Stimulated activated CD8-positive, alpha-beta memory T cell treated with anti-CD3 and anti-CD28 coated beads, Interleukin-4, amount 100 ng/mL, for 4 hours (primary cell): ENCODE results near the gene GRP.

Experiments used
- DNase-seq, 2 donors: peaks; one replicate each; pipeline ENCODE4 v3.0.0-alpha.2; 2020; ENCODE audit warnings: low read depth in 2 of 2, low spot score in 1 of 2

Gene GRP

DNA sequence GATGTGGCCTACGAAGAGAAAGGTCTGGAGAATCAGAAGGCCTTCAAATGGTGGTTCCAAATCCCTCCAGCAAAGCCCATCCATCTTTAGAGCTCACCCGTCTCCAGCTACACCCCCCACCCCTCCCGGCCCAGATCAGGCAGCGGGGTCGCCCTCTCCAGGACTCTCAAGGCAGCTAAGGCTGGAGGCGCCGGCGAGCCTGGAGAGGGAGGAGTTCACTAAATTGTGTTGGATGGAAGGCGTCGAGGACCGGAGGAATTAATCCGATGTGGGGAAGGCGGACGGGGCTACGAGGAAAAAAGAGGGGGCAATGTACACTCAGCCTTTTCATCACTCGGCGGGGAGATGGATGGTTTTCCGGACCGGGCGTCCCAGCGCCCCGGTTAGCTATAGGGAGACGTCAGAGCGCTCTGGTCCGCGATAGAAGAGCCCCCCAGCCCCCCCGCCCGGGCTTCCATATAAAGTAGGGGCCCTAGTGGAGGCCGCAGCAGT is at the start of gene GRP:
GRP (plus strand) TSS at position 487 of the 492 bp plus-strand sequence. CDS start 108 bp downstream, outside the sequence.
- no peak for DNase-seq

- DNase-seq = no peak
Measured at GRCh38 chr18:59172664-59173249, 47.2 kb upstream of the GRP start.

DNA sequence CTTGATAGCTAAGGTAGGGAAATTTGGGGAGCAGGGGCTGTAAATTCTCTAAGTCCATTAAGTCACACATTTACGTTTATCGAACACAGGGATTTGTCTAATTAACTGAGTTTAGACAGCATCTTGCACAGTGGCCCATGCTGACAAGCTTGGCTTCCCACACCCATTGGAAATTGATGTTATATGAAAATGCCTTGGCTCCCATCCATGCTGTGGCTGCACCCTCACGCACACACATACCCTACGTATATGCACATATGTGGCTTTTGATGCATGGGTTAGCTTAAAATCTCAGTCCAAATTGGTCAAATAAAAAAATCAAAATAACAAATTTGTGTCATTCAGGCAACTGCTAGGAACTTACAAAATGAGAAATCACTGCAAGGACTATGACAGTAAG is 42.5 kb upstream of the GRP start:
- no peak for DNase-seq

DNA sequence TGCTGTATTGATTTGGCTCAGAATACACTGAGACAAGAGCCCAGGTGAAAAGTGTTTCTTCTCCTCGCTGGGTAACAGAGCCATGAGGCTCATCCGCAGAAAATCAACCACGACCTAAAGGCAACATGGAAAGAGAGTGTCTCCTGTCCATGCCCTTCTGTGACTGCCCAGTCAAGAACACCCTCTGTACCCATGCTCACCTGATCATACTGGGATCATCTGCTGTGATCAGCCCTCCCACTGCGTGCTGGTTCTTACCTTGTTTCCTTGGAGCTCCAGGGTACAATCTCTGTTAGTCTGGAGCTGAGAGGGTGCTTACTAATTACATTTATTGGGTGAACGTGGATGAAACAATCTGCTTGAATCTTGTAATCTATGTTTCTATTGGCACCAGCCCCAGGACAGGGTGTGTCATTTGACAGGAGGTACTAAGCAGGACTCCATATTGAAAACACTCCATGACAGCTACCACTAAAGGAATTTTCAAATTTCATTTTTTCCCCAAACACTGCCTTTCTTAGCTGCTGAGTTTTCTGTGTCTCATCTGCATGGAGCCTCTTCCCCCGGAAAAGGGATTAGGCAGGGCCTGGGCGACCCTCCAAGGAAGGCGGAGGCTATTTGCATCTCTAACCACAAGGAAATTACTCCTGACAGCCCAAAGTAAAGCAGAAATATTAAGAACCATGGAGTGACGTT is 39.7 kb upstream of the GRP start:
- no peak for DNase-seq

GRCh38 chr18:59182673-59183072 is 37.3 kb upstream of the GRP start:
- DNase-seq = no peak

DNA sequence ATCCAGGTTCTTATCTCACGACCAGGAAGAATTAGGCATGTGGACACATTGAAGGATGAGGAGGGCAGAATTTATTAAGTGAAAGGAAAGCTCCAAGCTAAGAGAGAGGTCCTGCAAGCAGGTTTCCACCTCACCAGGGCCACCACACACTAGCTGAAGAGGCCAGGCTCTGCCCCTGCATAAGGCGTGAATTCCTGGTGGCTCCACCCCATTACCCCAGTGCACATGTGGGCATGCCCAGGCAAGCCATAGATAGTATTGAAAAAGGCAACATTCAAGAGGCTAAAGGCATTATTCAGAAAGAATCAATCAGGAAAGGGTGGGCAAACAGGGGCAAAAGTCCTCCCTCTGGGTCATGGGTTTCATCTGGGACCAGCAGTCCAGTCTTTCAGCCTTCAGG is 30.9 kb upstream of the GRP start:
- DNase-seq = no peak

DNA sequence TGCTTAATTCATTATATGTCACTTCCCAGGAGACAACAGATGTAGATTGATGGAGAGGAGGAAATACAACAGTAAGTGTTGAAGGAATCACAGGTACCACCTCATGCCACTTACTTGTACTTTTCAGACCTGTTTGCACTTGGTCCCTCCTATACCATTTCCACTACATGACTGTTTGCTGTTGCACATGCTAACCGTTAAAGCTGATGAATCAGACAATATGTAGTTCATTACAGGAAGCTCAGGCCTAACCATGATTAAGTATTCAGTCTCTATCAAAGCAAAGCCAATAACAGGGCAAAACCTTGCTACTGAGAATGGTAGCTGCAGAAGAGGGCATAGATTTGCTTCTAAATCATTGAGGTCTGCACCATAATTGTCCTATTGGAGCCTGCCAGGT is 30.2 kb upstream of the GRP start:
- no peak for DNase-seq

GRCh38 chr18:59196161-59196725 is 23.7 kb upstream of the GRP start:
- DNase-seq = no peak

DNA sequence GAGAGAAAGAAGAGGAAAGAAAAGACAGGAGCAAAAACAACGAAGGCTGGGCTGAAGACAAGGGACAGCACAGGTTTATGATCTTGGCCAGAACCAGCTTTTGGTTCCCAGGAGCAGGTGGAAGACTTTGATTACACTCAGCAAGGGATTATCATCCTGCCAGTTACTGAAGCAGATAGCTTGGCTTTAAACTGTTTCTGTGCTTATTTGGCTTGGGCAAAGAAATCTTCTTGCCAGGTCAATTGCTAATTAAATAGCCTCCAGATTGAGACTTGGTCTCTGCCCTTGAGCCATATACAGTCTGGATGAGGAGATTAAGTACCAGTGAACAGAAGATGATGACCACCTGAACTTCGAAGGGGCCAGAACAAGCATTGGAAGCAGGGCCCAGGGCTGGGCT is 22.3 kb upstream of the GRP start:
- no peak for DNase-seq

DNA sequence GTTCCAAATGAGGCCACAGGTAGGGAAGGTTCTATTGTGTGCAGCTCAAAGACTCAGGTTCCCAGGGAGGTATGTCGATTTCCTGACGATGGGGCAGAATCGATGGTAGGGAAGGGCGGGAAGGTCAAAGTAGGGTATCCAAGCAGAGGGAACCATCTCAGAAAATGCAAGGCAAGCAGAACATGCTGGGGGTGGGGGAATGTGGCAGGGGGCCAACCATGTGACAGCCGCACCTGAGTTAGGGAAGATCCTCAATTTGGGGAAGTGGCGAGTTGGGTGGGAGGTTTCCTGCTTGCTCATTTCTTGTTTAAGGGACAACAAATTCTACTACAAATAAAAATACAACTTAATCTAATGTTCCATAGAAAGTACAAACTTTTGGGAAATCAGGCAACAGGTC is 21.7 kb upstream of the GRP start:
- no peak for DNase-seq

DNA sequence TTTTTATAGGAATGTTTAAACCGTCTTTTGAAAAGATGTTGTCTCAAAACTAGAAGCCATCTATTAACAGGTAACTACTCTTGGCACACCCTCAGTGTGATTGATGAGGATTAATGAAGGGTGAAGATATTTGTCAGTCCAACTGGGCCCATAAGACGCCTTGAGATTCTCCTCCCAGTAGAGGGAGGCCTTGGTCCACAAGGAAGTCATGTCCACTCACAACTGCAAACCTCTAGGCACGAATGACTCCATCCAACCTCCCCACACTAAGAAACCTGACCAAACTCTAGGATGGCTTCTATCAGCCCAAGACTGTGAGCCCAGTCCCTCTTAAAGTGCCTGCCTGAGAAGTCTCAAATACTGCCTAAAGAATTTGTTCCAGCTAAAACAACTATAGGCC is 19.2 kb upstream of the GRP start:
- DNase-seq = no peak

- no peak for DNase-seq
Measured at GRCh38 chr18:59202258-59202820, 17.6 kb upstream of the GRP start.

GRCh38 chr18:59207506-59207905 is 12.5 kb upstream of the GRP start:
- DNase-seq = no peak

- no peak for DNase-seq
Measured at GRCh38 chr18:59208602-59209125, 11.3 kb upstream of the GRP start.

DNA sequence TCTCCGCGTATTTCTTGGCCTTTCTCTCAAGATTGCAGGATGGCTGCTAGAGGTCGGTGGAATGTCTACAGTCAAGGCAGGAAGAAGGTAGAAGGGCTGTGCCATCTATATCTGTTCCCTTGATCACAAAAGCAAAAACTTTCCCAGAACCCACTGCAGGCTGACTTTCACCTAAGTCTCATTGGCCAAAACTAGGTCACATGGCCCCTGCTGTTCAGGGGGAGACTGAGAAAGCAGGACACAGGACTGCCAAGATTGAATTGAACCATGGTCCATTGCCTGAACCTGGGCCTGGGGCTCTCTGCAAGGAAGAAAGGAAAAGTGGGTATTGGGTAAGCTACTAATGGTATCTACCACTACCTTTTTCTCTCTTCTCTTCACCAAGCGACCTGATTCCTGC is 9.7 kb upstream of the GRP start:
- no peak for DNase-seq

DNA sequence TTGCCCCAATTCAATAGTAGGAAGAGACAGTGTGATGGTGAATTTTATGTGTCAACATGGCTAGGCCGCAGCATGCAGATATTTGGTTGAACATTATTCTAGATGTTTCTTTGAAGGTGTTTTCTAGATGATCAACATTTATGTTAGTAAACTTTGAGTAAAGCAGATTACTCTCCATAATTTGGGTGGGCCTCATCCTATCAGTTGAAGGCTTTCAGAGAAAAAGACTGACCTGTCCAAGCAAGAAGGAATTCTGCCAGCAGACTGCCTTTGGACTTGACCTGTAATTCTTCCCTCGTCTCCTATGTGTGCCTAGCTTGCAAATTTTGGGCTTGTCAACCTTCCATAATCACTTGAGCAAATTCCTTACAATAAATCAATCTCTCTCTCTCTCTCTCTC is 8.3 kb upstream of the GRP start:
- no peak for DNase-seq

GRCh38 chr18:59218018-59218417 is 1.9 kb upstream of the GRP start:
- DNase-seq = no peak

DNA sequence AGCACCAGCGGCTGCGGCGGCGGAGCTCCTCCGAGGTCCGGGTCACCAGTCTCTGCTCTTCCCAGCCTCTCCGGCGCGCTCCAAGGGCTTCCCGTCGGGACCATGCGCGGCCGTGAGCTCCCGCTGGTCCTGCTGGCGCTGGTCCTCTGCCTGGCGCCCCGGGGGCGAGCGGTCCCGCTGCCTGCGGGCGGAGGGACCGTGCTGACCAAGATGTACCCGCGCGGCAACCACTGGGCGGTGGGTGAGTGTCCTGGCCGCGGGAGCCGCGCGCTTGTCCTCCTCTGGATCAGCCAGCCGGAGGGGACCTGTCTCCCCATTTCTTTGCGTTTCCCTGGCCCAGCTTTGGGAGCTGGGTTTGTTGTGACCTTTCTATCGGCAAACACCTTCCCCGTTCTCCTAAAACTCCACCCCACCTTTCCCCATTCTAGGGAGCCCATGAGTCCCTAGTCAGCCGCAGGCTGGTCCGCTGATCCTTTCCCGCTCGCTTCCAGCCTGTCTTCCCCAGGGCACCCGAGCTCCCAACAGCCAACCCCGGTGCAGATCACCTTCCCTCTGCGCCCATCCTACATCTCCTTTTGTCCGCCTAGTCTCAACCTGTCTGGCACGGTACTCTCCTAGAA is 316 bp downstream of the GRP start:
- DNase-seq = no peak

DNA sequence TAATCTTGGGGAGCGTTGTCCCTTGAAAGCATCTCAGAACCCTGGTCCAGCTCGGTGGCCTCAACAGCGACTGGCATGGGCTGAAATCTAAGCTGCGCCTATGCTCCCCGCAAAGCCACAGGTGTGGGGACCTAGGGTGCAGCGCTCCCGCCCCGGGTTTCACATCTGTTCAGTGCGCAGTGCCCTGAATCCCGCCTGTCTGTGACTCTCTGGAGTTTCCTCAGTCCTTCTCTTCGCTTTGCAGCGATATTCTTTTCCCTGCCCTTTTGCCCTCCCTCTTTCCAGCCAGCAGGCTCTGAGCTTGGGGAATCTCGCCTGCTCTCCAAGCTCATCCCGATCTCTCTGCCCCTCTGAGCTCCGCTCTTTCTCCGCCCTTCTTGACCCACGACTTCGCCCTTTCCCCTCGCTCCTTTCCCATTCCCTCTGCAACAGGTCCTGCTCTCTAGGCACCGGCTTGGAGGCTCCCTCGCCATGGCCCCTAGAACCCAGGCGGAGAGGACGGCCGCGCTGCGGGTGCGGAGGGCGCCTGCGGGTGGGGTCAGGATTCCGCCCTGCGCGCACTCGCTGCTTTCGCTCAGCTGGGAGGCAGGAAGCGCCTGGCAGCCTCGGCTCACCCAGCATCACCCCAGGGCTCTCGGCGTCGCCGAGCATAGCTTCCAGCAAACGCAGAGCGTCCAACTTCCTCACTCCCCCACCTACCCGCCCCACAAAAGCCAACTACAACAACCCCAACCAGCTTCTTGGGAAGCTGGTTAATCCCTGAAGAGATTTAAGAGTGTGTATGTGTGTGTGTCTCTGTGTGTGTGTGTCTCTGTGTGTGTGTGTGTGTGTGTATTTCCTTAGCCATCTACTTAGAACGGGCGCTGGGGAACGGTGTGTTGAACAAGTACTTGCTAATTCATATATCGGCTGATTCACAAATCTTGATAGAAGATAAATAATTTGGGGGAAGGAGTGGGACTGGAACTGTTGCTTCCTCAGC is 1.1 kb downstream of the GRP start:
- DNase-seq = no peak

DNA sequence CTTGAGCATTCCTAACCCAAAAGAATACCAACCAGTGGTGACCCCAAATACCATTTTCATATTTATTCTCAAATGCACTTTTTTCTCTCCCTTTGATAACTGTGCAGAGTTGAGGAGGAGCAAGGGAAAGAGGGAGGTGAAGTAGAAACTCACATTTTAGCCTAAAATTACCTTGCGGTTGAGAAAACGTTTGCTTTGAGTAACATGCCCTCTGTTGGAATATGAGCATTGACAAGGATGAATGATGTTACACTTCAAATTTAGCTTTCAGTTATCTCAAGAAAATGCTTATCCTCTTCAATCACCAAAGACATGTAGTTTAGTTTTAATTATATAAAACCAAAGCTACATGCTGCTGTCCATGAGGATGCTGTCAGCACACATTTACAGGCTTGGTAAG is 2.4 kb downstream of the GRP start:
- no peak for DNase-seq

DNA sequence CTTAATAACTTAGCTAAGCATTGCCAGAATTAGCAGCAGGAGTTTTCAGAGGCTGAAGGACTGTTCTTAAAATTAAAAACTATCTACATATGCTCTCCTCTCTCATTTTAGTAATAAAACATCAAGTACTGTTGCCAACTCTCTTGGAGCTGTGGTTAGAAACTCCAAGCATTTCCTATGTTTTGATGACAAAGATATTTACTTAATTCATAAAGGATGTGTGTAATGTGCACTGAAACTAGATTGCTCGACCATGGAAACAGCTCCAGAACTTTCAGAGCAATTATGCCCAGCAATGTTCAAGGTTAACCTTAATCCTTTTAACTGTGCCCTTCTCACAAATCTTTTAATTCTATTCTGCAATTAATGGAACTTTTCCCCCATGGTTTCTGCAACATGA is 8.4 kb downstream of the GRP start:
- DNase-seq = no peak
